PFSK-1 (cell line): ENCODE data around the gene SPRR4.

Experiments used
- FOXP2 ChIP-seq: optimal IDR thresholded peaks from 2 replicates; pipeline ENCODE3; 2011; ENCODE audit warnings: borderline replicate concordance, control low read depth, inconsistent platforms; ENCODE audit not compliant: insufficient read depth; ENCODE audit errors: extremely low read length, extremely low read depth
- POLR2AphosphoS5 ChIP-seq: IDR thresholded peaks from 2 replicates; pipeline ENCODE4 v1.6.1; 2012; ENCODE audit warnings: low read depth, mild to moderate bottlenecking, control low read depth, low read length, moderate library complexity
- REST ChIP-seq, 2 experiments: IDR thresholded peaks; 2 replicates each; pipeline versions ENCODE4 v1.6.1 to v1.8.0; 2011 to 2012; ENCODE audit warnings: low read depth in 2 of 2, low read length in 2 of 2, control low read depth in 1 of 2, inconsistent platforms in 1 of 2, mild to moderate bottlenecking in 1 of 2, moderate library complexity in 1 of 2; ENCODE audit not compliant: insufficient read depth in 1 of 2
- SIN3A ChIP-seq: IDR thresholded peaks from 2 replicates; pipeline ENCODE4 v1.6.1; 2012; ENCODE audit warnings: mild to moderate bottlenecking, low read length, moderate library complexity, borderline replicate concordance; ENCODE audit not compliant: insufficient read depth
- TAF1 ChIP-seq: IDR thresholded peaks from 2 replicates; pipeline ENCODE4 v1.6.1; 2012; ENCODE audit warnings: low read length, control low read depth, borderline replicate concordance; ENCODE audit not compliant: insufficient read depth

The SPRR4 gene

GRCh38 chr1:153000294-153000693 is 29.8 kb downstream of the SPRR4 start:
- no peak for TF ChIP-seq REST (IDR thresholded peaks at IDR 0.05; ENCODE audit: insufficient read depth in 1 of 2, low read depth in 2 of 2, low read length in 2 of 2)
- no peak for TF ChIP-seq POLR2AphosphoS5
- TF ChIP-seq TAF1 = no peak
- TF ChIP-seq SIN3A = no peak
- TF ChIP-seq FOXP2 = no peak

DNA sequence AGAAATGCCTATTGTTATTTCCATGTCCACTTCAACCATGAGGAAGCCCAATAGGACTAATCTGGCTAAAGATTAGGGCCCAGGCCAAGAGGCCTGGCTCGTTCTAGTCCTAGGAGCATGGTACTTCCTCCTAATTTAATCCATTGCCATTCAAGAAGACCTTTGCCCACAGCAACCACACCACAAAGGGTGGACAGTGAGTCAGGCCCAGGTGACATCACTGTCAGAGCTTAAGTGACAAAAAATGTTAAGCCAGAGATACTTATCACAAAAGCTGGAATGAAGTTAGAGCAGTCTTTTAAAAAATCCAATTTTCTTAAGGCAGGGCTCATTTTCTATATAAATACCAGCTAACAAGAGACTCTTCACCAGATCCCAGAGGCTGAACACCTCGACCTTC is 30.9 kb downstream of the SPRR4 start, which contains the start of gene SPRR3:
SPRR3 (plus strand) TSS at position 368 of the 400 bp plus-strand sequence. CDS start 1,272 bp downstream, outside the sequence.
- TF ChIP-seq FOXP2 = no peak
